Activated T-cell treated with anti-CD3 and anti-CD28 coated beads, Interleukin-2, amount 50 U/mL, for 24 hours (primary cell): Measurements from ENCODE around the gene NPIPB2.
"Not testable (repeated sequence)": the region's sequence is repeated elsewhere in the genome, so short reads cannot be mapped to it uniquely, and the experiment has no call there.

Experiments used
- DNase-seq: peaks from one replicate; pipeline ENCODE4 v3.0.0-alpha.2; 2020
- H3K27ac Mint-ChIP-seq: 2 replicates; pipeline ENCODE4 v1.8.0; 2020; ENCODE audit warnings: mild to moderate bottlenecking, mixed read lengths
- H3K27me3 Mint-ChIP-seq: 2 replicates; pipeline ENCODE4 v1.8.0; 2020; ENCODE audit warnings: mixed read lengths
- H3K36me3 Mint-ChIP-seq: 2 replicates; pipeline ENCODE4 v1.8.0; 2020; ENCODE audit warnings: low read depth, mixed read lengths
- H3K4me1 Mint-ChIP-seq: 2 replicates; pipeline ENCODE4 v1.8.0; 2020; ENCODE audit warnings: low read depth, mixed read lengths
- H3K4me3 Mint-ChIP-seq: 2 replicates; pipeline ENCODE4 v1.8.0; 2020; ENCODE audit warnings: mild to moderate bottlenecking, moderate library complexity, mixed read lengths
- H3K9me3 Mint-ChIP-seq: 2 replicates; pipeline ENCODE4 v1.8.0; 2020; ENCODE audit warnings: mixed read lengths

The NPIPB2 gene

GRCh38 chr16:11927350-11927749, 14.5 kb downstream of the NPIPB2 start:
- not testable (repeated sequence) for H3K4me1 Mint-ChIP-seq, H3K36me3 Mint-ChIP-seq, H3K9me3 Mint-ChIP-seq, DNase-seq, H3K27ac Mint-ChIP-seq, H3K4me3 Mint-ChIP-seq, H3K27me3 Mint-ChIP-seq

- H3K4me1 Mint-ChIP-seq, H3K36me3 Mint-ChIP-seq, H3K27ac Mint-ChIP-seq, H3K9me3 Mint-ChIP-seq, H3K27me3 Mint-ChIP-seq, DNase-seq, H3K4me3 Mint-ChIP-seq: not testable (repeated sequence)
These were observed 17.8 kb downstream of the NPIPB2 start for GRCh38 chr16:11924046-11924445.

- DNase-seq: no peak
These were observed 25.1 kb downstream of the NPIPB2 start for GRCh38 chr16:11916524-11917285.

DNA sequence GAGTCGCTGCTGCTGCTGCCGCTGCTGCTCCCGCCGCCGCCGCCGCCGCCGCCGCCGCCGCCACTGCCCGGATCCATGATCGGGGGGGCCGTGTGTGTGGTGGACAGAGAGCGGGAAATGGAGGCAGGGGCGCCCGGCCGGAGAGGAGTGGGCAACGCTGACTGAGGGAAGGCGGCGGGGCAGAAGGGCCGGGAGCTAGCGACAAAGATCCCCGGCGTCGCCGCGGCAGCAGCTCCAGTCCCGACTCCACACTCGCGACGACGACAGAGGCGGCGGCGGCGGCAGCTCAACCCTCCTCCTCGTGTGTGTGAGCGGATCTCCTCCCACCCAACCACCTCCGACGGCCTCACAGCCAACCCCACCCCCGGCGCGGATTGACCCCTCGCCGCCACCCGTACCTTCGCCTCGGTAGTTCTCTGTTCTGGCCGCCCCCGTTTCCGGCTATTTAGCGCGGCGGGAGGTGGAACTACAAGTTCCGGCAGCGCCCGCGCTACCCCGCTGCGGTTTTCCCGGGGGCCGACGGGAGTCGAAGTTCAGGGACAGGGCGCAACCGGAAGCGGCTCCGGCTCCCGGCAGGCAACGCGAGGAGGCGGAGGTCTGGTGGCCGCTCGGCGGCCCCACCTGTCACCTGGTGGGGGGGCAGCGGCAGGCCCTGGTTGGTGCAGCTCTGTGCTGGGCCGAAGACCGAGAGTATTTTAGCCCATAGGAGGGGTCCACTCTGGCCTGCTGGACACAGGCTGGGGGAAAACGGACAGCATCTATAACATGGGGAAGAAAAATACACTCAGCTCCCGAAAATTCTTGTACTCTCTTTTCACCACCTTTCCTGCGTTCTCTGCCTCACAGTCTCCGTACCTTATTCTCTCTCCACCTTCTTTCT, 26.0 kb downstream of the NPIPB2 start, which contains the start of gene GSPT1:
Gene GSPT1, minus strand, starts transcription at position 313 of the 880 bp plus-strand sequence. Its CDS starts 236 bp downstream, at position 77.
- H3K36me3 Mint-ChIP-seq: peaks cover 36% of the 10 kb centered on the region
- H3K27ac Mint-ChIP-seq: peak within 1 kb of the TSS; percentile 97
- peak; percentile 99 for DNase-seq
- no peaks in the 10 kb centered on the region for H3K27me3 Mint-ChIP-seq
- no peaks in the 10 kb centered on the region for H3K9me3 Mint-ChIP-seq
- peak within 1 kb of the TSS; percentile 96 for H3K4me3 Mint-ChIP-seq
- H3K4me1 Mint-ChIP-seq: peaks cover 36% of the 10 kb centered on the region

More at GRCh38 chr16:11916524-11917285, 25.1 kb downstream of the NPIPB2 start:
- Mint-ChIP-seq H3K4me1 (peaks cover 31% of the 10 kb centered on the region), H3K27ac (peak overlapping the region; percentile 91), H3K36me3 (peaks cover 32% of the 10 kb centered on the region), H3K4me3 (peak overlapping the region; percentile 96), H3K9me3 (no peaks in the 10 kb centered on the region), H3K27me3 (no peaks in the 10 kb centered on the region)

GRCh38 chr16:11915114-11915643, 26.7 kb downstream of the NPIPB2 start:
- Mint-ChIP-seq H3K27ac (peak overlapping the region; percentile 97), H3K4me3 (peak overlapping the region; percentile 96), H3K9me3 (no peaks in the 10 kb centered on the region), H3K4me1 (peaks cover 43% of the 10 kb centered on the region), H3K36me3 (peaks cover 43% of the 10 kb centered on the region), H3K27me3 (no peaks in the 10 kb centered on the region)
- DNase-seq: peak; percentile 66

DNA sequence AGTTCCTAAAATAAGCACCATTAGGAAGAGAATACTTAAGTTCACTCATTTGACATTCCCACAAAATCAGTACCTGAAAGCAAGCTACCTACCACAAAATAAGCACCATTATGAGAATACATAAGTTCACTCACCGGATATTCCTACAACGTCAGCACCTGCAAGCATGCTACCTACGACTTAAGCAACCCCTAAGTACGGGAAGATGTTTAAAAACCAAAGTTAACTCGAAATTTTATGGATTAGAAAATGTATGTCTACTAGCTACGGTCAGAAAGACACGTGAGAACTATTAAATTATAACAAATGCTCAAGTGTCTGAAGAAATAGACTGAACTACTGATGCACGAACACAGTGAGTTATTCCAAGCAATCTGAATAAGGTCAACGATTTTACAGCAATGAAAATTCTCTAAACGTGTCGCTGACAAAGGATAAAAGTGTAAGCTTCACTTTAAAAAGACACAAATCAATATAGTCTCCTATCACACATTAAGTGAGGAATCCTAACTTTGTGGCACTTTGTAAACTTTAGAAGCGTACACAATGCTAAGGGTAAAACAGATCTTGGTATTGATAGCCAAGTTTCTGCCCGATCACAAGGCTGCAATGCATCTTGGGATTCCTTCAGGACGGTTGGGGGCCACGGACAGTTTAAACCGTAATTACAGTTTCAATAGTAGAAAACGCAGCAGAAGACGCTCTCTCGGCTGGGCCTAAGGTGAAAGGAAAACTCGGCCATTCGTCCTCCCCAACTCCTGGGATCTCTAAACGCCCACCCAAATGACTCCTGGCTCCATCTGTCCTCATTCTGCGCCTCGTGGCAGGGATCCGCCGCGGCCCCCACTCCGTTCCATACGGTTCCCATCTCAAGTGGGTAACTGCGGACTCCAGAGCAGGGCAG, 27.4 kb downstream of the NPIPB2 start:
- H3K9me3 Mint-ChIP-seq: no peaks in the 10 kb centered on the region
- peak overlapping the region; percentile 97 for H3K27ac Mint-ChIP-seq
- peak; percentile 61 for DNase-seq
- H3K4me1 Mint-ChIP-seq: peaks cover 49% of the 10 kb centered on the region
- peak overlapping the region; percentile 96 for H3K4me3 Mint-ChIP-seq
- H3K36me3 Mint-ChIP-seq: peaks cover 50% of the 10 kb centered on the region
- H3K27me3 Mint-ChIP-seq: no peaks in the 10 kb centered on the region

GRCh38 chr16:11913425-11914079, 28.3 kb downstream of the NPIPB2 start:
- Mint-ChIP-seq H3K4me1 (peaks cover 56% of the 10 kb centered on the region), H3K27ac (peak overlapping the region; percentile 97), H3K4me3 (peak overlapping the region; percentile 96), H3K27me3 (no peaks in the 10 kb centered on the region), H3K36me3 (peaks cover 58% of the 10 kb centered on the region), H3K9me3 (no peaks in the 10 kb centered on the region)
- DNase-seq: no peak

GRCh38 chr16:11909653-11910545, 31.9 kb downstream of the NPIPB2 start:
- Mint-ChIP-seq H3K27ac (peak overlapping the region; percentile 40), H3K4me3 (peak overlapping the region; percentile 24), H3K4me1 (peaks cover 73% of the 10 kb centered on the region), H3K36me3 (peaks cover 85% of the 10 kb centered on the region), H3K27me3 (no peaks in the 10 kb centered on the region), H3K9me3 (no peaks in the 10 kb centered on the region)
- DNase-seq: no peak

DNA sequence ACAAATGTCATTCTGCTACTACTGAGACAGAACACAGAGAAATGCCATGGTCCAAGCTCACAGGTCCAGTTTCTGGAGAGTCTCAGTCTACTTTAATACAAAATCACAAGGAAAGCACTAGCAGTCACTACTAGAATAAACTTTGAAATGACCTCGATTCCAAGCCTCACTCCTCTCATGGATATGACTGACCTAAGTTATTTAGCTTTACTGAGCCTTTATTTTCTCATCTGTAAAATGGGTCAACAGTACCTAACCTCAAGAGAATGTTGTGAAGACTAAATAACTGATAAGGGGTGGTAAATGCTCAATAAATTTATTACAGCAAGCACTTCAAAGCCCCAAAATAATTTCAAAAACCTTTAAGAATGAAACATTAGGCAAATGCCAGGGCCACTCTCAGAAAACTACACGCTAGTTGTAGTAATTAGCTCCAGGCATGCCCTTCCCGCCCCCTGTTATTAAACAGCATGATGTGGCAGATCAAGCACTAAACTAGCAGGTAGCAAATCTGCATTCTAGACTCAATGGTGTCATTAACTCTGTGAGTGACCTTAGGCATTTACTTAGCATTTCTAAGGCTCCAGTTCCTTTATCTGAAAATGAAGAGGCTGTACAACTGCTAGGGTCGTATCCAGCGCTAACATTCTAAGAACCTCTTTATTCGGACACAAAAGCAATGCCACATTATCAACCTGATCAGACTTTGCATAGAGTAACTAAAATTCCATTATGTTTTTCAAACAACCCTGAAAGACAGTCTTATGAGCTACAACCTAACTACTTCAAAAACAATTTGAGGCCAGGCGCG, 34.5 kb downstream of the NPIPB2 start:
- H3K36me3 Mint-ChIP-seq: peaks cover 79% of the 10 kb centered on the region
- peaks cover 73% of the 10 kb centered on the region for H3K4me1 Mint-ChIP-seq
- no peak for DNase-seq
- no peak overlapping the region for H3K4me3 Mint-ChIP-seq
- no peaks in the 10 kb centered on the region for H3K9me3 Mint-ChIP-seq
- no peaks in the 10 kb centered on the region for H3K27me3 Mint-ChIP-seq
- H3K27ac Mint-ChIP-seq: peak overlapping the region; percentile 50

DNA sequence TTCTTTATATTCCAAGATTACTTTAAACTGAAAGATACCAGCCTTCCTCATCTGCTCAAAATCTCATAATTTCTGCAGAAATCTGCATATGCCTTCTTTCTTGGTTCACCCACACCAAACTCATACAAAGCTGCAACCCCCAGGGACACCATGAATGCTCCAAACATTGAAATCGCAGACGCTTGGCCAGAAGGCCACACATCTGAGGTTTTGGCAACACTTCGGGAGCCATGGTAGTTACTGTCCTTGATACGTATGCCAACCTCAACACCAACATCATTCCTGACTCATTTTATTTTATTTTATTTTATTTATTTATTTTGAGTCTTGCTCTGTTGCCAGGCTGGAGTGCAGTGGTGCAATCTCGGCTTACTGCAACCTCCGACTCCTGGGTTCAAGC, 37.9 kb downstream of the NPIPB2 start:
- Mint-ChIP-seq H3K27ac (peak overlapping the region; percentile 9), H3K4me1 (peaks cover 74% of the 10 kb centered on the region), H3K27me3 (no peaks in the 10 kb centered on the region), H3K36me3 (peaks cover 72% of the 10 kb centered on the region), H3K4me3 (no peak overlapping the region), H3K9me3 (no peaks in the 10 kb centered on the region)
- no peak for DNase-seq

- Mint-ChIP-seq H3K4me3 (no peak overlapping the region), H3K27me3 (no peaks in the 10 kb centered on the region), H3K36me3 (peaks cover 75% of the 10 kb centered on the region), H3K9me3 (no peaks in the 10 kb centered on the region), H3K4me1 (peaks cover 77% of the 10 kb centered on the region), H3K27ac (peak overlapping the region; percentile 76)
- DNase-seq: no peak
These were observed 40.8 kb downstream of the NPIPB2 start for GRCh38 chr16:11901091-11901490.

DNA sequence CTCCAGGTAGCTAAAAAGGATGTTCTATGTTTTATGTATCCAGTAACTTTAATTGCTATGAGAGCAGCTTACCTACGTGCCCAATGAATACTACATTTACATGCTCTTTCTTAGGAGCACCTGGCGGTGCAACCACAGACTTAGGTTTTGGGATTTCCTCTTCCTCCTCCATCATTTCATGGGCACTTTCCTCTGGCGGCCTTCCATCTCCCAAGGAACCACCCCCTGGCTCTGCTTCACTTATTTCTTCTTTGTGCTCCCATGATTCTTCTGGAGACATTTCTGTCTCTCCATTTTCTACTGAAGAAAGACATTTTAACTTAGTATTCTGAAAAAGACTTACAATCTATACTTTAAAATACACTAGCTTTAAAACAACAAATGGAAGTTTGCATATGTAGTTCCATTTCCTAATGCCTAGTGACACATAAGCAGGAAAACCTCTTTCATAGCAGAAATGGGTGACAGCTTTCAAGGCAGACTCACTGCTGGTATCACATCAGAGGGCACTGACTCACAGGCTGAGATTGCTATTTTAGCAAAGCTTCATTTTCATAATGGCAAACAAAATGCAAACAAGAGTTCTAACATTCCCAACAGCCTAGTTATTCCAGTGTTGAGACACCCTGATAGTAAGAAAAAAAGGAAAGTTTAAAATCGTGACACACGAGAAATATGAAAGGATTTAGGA, 45.2 kb downstream of the NPIPB2 start:
- Mint-ChIP-seq H3K27ac (peak overlapping the region; percentile 70), H3K4me3 (no peak overlapping the region), H3K36me3 (peaks cover 83% of the 10 kb centered on the region), H3K4me1 (peaks cover 53% of the 10 kb centered on the region), H3K9me3 (no peaks in the 10 kb centered on the region), H3K27me3 (no peaks in the 10 kb centered on the region)
- DNase-seq: no peak
